ENCODE results near the gene SLC7A8.

SLC7A8 gene

DNA sequence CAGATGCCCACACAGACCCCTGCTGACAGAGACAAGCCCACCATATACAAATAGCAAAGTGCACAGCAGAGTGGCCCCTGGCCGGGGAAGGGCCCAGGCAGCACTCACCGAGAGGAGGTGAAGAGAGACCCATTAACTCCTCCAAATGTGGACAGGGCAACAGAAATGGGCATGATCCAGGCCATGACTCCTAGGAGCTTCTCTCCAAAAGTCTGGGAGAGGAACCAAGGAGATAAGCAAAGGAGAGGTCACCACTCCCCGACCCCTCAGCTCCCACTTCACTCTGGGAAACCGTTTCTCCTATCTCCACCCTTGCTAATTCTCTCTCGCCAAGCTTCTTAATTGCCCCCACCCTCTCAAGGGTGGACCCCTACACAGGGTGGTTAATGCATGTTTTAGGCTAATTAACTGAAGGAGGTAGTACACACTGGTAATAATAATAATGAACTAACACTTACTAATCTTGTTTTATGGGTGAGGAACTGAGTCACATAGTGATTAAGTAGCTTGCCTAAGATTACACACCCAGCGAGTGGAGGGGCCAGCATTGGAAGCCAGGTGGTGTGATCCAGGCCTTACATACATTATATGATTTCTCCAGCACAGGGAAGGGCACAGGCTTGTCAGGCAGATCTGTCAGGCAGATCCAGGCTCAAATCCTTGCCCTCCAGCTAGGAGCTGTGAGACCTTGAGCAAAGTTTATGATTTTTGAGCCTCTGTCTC lies 45.5 kb downstream of the SLC7A8 start:
- DNase-seq (ENCODE audit: low spot score): no peak
- TF ChIP-seq, protein P1, sequence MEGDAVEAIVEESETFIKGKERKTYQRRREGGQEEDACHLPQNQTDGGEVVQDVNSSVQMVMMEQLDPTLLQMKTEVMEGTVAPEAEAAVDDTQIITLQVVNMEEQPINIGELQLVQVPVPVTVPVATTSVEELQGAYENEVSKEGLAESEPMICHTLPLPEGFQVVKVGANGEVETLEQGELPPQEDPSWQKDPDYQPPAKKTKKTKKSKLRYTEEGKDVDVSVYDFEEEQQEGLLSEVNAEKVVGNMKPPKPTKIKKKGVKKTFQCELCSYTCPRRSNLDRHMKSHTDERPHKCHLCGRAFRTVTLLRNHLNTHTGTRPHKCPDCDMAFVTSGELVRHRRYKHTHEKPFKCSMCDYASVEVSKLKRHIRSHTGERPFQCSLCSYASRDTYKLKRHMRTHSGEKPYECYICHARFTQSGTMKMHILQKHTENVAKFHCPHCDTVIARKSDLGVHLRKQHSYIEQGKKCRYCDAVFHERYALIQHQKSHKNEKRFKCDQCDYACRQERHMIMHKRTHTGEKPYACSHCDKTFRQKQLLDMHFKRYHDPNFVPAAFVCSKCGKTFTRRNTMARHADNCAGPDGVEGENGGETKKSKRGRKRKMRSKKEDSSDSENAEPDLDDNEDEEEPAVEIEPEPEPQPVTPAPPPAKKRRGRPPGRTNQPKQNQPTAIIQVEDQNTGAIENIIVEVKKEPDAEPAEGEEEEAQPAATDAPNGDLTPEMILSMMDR (IDR thresholded peaks at IDR 0.05; ENCODE audit: borderline replicate concordance, control extremely low read depth, extremely low read depth, insufficient read depth, missing control alignments): no peak
- in situ Hi-C loops (cut with MboI; ENCODE audit: low sequenced_read_pairs, unreplicated experiment): no loop called here

DNA sequence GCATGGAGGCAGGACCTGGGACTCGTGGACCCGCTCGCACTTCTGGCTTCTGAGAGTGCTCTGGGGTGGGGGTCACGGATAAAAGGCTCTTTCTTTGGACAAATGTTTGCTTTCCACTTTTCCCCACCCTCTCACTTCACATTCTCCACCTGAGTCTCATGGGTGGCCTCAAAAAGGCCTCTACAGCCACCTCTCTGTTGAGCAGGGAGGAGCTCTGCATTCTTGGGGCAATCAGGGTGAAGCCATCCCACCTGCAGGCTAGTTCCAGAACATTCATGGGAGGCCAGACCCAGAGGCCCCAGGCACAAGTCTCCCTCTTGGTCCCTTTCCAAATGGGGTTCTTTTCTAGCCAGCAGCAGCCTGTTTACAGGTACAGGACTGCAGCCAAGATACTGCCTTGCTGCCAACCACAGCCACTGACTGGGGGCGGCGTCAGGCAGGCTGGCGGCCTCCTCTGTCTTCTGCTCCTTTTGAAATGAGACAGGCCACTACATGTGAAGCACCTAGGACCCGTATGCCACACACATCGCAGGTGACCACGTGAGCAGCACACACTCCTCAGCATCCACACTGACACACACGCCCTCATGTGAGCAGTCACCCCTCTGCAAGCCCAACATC lies 46.2 kb downstream of the SLC7A8 start:
- in situ Hi-C loops (cut with MboI; ENCODE audit: low sequenced_read_pairs, unreplicated experiment): no loop called here
- no peak for DNase-seq (ENCODE audit: low spot score)

DNA sequence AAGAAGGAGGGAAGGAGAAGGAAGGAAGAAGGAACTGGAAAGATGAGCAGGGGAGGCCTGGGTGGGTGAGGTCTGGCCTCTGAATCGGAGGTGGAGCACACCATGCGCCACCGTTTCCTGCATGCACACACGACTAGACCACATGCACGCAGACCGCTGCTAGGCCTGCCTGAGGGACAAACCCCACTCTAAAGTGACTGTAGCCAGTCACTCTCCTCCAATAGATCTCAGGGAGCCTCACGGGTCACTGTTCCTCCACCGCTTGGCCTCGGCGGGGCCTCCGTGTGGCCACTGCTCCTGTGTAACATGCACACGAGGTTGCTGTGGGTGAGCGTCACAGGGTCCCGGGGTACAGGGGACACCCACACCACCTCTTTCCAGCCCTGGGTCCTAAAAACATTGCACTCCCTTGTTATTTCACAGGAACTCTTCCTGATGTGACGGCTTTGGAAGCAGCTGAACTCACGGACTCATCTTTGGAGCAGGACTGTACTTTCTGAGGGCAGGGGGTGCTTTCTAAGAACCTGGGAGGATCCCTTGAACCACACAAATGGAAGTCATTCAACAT lies 46.8 kb downstream of the SLC7A8 start:
- DNase-seq (ENCODE audit: low spot score): no peak
- TF ChIP-seq, protein P1 (IDR thresholded peaks at IDR 0.05; ENCODE audit: borderline replicate concordance, control extremely low read depth, extremely low read depth, insufficient read depth, missing control alignments): no peak
- in situ Hi-C loops (cut with MboI; ENCODE audit: low sequenced_read_pairs, unreplicated experiment): no loop called here

More for the DNA sequence above, 46.2 kb downstream of the SLC7A8 start:
- TF ChIP-seq, protein P1 (IDR thresholded peaks at IDR 0.05; ENCODE audit: borderline replicate concordance, control extremely low read depth, extremely low read depth, insufficient read depth, missing control alignments): no peak

DNA sequence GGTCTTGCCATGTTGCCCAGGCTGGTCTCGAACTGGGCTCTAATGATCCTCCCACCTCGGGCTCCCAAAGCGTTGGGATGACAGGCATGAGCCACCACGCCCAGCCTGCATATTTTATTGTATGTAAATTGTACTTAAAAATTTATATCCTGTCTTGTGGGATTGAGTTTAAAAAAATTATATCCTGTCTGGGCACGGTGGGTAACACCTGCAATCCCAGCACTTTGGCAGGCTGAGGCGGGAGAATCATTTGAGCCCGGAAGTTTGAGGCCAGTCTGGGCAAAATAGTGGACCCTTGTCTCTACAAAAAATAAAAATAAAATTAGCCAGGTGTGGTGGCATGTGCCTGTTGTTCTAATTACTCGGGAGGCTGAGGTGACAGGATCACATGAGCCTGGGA lies 50.5 kb downstream of the SLC7A8 start:
- no peak for DNase-seq (ENCODE audit: low spot score)
- TF ChIP-seq, protein P1 (IDR thresholded peaks at IDR 0.05; ENCODE audit: borderline replicate concordance, control extremely low read depth, extremely low read depth, insufficient read depth, missing control alignments): no peak
- in situ Hi-C loops (cut with MboI; ENCODE audit: low sequenced_read_pairs, unreplicated experiment): no loop called here

DNA sequence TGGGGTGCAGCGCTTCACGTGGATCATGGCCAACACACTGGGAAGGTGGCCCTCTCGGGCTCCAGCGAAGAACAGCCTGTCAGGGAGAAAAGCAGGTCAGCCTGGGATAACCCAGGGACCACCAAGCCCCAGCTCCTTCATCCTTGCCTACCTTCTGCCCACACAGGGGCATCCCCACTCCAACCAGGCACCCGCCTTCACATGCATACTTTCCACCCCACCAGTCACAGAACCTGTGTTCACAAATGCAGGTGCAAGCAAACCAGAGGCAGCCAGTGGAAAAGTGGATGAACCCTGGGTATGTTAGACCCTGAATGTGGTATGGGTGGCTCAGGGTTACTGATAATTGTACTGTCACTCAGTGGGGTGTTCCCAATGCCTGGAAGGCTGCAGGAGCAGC lies 52.0 kb downstream of the SLC7A8 start:
- TF ChIP-seq, protein P1 (IDR thresholded peaks at IDR 0.05; ENCODE audit: borderline replicate concordance, control extremely low read depth, extremely low read depth, insufficient read depth, missing control alignments): no peak
- in situ Hi-C loops (cut with MboI; ENCODE audit: low sequenced_read_pairs, unreplicated experiment): no loop called here
- no peak for DNase-seq (ENCODE audit: low spot score)

DNA sequence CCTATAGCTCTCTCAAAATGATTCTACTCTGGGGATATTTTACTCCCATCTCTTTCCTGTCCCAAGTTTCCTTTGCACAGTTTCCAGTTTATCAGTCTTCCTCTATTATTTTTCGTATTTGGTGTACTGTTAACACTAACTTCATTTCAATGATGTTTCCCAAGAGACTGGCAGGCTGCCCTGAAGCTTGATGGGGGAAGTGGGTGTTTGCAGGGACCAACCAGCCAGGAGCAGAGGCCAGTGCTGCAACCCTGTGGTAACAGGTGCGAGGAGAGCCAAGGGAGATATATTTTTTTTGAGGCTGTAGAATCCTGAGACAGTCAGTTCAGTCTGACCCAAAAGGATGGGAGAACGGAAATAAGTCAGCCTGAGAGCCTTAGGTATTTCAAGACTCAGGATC lies 52.6 kb downstream of the SLC7A8 start:
- in situ Hi-C loops (cut with MboI; ENCODE audit: low sequenced_read_pairs, unreplicated experiment): no loop called here
- no peak for DNase-seq (ENCODE audit: low spot score)
- TF ChIP-seq, protein P1 (IDR thresholded peaks at IDR 0.05; ENCODE audit: borderline replicate concordance, control extremely low read depth, extremely low read depth, insufficient read depth, missing control alignments): no peak

Measured in GM13976 (cell line).